Right renal cortex interstitium (tissue), 3 donors: Measurements from ENCODE around the gene MARK1. TPM values are rescaled to one million over a fixed set of nuclear protein-coding genes. Genes with fewer than 3 reads are reported as not detected.

Source experiments
- DNase-seq, 3 donors: peaks; one replicate each; pipeline ENCODE4 v3.0.0-alpha.2; 2013; ENCODE audit warnings: low read depth in 3 of 3, low spot score in 2 of 3
- polyA plus RNA-seq, 3 donors: library from polyadenylated mRNA; unstranded; fragments of 120-200 nt; gene quantifications; one replicate each; pipeline ENCODE4 v1.2.1, GENCODE V29; 2013; ENCODE audit not compliant: insufficient read length in 3 of 3

MARK1 gene
- polyA plus RNA-seq, 3 donors = 8.3 to 10.9 (median 9.7) TPM

- no peak for DNase-seq
Measured at GRCh38 chr1:220708936-220709801, 181.2 kb downstream of the MARK1 start.

GRCh38 chr1:220710333-220710732 lies 182.4 kb downstream of the MARK1 start:
- no peak for DNase-seq

DNA sequence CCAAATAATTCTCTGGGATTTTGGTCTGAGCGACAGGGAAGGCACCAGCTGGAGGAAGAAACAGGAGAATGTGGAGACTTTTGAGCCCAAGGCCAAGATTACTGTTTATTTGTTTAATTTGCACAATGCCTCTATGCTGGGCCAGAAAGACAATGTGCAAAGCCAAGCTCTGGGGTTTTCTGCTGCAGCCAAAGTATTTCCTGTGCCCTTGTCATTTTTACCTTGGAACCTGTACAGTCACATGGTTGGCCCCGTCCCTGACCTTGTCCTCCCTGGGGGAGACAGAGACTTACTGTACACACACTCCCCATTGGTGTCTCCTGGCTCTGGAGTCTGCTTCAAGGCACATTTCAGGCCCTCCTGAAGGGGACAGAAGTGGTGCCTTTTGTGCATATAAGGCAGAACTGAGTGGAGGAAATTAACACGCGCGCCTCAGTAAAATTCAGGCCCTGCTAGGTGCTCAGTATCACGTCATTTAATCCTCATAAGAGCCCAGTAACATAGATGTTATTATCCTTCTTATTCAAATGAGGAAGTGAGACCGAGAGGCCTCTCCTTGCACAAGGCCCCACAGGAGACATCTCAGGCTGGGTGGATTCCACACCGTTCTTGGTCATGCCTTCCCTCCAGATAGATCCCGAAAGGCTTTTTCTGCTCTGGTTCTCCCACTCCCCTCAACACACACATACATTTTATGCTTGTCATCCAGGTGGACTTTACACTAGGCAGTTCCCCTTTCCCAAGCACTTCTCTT lies 183.3 kb downstream of the MARK1 start:
- DNase-seq = no peak

Other genes starting within 250 kb of the MARK1 start
- gene C1orf115, start 162.2 kb downstream of the MARK1 start, polyA plus RNA-seq = 10 to 100 TPM; 26.6 to 28.4 (median 27.9) TPM
- 10 to 100 TPM; 47.1 to 55.1 (median 49.0) TPM for gene MTARC2, start 220.2 kb downstream of the MARK1 start, polyA plus RNA-seq